ENCODE data around the gene DLX5. TPM values are rescaled to one million over a fixed set of nuclear protein-coding genes. Genes with fewer than 3 reads are reported as not detected.

Gene DLX5
- total RNA-seq, 1 experiment from 2014 or later: 0.87 TPM

DNA sequence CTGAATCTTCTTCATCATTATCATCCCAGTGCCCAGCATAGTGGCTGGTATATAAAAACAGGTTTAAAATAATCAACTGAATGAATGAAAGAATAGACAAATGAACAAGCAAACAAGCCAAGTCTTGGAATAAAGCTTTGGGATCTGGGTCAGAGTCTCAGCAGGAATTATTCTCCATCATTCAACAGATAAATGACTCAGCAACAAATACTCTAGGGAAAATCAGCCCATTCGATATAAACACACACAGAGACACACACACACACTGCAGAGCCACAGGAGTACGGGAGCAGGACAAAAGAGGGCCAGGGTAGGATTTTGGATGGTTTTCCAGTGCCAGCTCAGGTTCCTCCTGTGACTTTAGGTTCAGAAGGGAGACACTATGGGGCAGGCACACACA is 48.5 kb downstream of the DLX5 start:
- in situ Hi-C loops (cut with HindIII; ENCODE audit: low pct_unique_long_range_greater_than_20kb, low sequenced_read_pairs): no loop called here
- no peak for DNase-seq (ENCODE audit: low read depth, low spot score)

DNA sequence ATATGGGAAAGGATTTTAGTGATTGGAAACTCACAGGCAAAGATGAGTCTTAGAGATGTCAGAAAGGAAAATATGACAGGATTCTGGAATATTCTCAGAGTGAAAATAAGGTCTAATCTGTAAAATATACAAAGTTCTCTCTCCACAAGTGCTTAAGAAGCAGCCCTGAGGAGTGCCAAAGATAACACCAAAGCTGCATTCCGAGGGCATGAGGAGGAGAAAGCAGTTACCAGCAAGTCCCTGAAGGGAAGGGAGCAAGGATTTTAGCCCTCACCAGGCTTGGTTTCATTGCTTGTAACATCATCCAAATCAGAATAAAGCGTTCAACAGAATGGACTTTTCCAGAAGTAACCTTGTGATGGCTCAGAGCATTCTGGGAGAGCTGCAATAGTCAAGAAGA is 50.6 kb downstream of the DLX5 start:
- in situ Hi-C loops (cut with HindIII; ENCODE audit: low pct_unique_long_range_greater_than_20kb, low sequenced_read_pairs): no loop called here

DNA sequence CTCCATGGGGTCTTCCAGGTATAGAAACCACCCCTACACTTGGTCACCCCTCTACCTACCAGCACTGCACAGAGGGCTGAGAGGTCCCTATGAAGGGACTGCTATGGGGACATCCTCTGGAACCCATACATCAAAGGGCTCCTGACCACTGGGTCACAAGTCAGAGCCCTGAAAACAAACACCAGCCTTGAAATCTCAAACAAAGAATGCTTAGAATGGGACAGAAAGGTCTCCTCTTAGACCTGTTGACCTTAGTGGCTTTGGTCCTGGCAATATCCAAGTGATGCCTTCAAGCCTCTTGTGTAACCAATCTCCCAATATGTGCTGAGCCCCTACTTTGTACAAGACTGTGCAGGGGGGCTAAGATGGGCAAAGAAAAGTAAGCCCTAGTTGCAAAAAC is 53.9 kb downstream of the DLX5 start:
- no peak for DNase-seq (ENCODE audit: low read depth, low spot score)
- in situ Hi-C loops (cut with HindIII; ENCODE audit: low pct_unique_long_range_greater_than_20kb, low sequenced_read_pairs): no loop called here

More for the DNA sequence above, 50.6 kb downstream of the DLX5 start:
- DNase-seq (ENCODE audit: low read depth, low spot score): no peak

Small RNAs within 50 kb of the gene (small RNA-seq; reads per million reads assigned to genes)
- gene RF01778: 0 reads per million in 2 experiments

Other genes starting within 250 kb of the DLX5 start
- gene DLX6, start 19.3 kb downstream of the DLX5 start, total RNA-seq (2014; rRNA removed; shearing (Covaris generic)): 0.80 and 1.5 TPM in 2 replicates
- gene SDHAF3, start 92.9 kb upstream of the DLX5 start, total RNA-seq (2014; rRNA removed; shearing (Covaris generic)): 37.4 and 43.2 TPM in 2 replicates